Measurements from ENCODE around the gene STAC.
"Not testable (repeated sequence)": the region's sequence is repeated elsewhere in the genome, so short reads cannot be mapped to it uniquely, and the experiment has no call there.

The STAC gene

GRCh38 chr3:36562945-36563344 is 182.6 kb downstream of the STAC start:
- no peak for DNase-seq (ENCODE audit: low read depth in 1 of 2, low spot score in 1 of 2)

DNA sequence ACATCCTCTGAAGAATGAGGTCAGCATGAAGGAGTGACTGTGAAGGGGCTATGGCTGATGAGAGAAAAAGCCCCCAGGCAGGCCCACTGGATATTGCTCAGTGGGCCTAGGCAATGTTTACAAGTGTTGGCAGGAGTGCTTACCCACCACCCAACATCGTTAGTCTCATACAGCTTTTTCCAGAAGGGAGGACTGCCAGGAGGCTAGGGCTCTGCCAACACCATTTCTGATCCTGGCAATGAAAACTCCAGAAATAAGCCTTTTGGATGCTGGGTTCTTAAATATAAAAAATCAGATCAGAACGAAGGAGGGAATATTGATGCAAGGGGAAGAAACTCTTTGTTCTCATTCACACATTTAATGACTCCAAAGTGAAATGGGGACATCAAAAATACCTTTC is 194.9 kb downstream of the STAC start:
- no peak for DNase-seq (ENCODE audit: low read depth in 1 of 2, low spot score in 1 of 2)

DNA sequence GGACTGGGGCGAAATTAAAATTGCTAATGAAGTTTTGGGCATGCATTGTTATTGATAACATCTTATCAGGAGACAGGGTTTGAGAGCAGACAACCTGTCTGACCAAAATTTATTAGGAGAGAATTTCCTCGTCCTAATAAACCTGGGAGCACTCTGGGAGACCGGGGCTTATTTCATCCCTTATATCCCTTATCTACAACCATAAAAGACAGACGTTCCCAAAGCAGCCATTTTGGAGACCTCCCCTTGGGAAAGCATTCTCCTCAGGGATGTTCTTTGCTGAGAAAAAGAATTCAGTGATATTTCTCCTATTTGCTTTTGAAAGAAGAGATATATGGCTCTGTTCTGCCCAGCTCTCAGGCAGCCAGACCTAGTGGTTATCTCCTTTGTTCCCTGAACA is 198.1 kb downstream of the STAC start:
- not testable (repeated sequence) for DNase-seq (ENCODE audit: low read depth in 1 of 2, low spot score in 1 of 2)

DNA sequence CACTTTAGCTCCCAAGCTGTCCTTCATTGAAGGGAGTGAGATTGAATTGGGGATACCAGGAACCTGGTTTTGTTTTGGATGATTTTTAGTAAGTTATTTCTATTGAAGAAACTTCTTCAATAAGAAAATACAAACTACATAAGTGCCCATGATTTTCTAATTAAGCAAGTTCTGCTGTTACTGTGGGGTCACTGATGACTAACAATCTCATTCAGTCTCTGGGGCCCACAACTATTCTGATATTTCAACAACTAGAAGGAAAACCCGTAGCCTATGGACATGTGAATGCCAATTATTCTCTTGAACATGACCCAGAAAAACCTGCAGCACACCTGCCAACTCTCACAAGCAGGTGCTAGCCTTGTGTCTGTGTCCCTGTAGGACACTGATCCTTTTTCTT is 199.4 kb downstream of the STAC start:
- DNase-seq (ENCODE audit: low read depth in 1 of 2, low spot score in 1 of 2): no peak

DNA sequence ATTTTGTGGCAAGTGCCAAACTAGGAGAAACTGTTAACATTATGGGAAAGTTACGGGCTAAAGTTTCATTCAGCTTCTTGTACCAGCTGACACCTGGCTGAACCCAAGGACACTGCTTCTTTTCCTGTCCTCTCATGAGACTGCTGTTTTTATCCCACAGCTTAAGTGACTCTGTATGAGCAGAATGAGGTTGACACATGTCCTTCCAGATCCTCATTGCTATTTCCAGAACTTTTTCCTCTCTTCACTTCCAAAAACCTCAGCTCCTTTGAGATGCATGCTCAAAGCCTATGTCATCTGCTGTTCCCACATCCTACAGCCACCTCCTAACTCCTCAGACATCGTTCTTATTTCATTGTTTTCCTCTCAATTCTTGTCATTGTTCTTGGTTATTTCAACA is 200.4 kb downstream of the STAC start:
- DNase-seq (ENCODE audit: low read depth in 1 of 2, low spot score in 1 of 2): no peak

DNA sequence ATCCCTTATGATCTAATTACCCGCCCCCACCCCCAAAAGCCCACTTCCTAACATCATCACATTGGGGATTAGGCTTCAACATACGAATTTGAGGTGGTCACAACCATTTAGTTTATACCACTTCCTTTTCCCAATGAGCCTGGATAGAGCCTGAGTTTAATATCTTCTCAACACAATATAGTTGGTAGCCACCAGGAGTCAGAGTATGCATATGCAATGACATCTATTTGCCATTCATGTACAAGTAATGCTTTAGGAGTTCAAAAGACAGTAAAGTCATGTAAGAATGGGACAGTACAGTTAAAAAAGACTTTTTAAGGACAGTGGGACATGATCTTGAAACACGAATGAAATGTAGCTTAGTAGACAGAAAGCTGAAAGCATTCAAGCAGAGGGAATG is 211.7 kb downstream of the STAC start:
- no peak for DNase-seq (ENCODE audit: low read depth in 1 of 2, low spot score in 1 of 2)

- DNase-seq (ENCODE audit: low read depth in 1 of 2, low spot score in 1 of 2): no peak
Observed at GRCh38 chr3:36595511-36595910, 215.2 kb downstream of the STAC start.

GRCh38 chr3:36596419-36596818 is 216.1 kb downstream of the STAC start:
- DNase-seq (ENCODE audit: low read depth in 1 of 2, low spot score in 1 of 2): no peak

- DNase-seq (ENCODE audit: low read depth in 1 of 2, low spot score in 1 of 2): no peak
Observed at GRCh38 chr3:36597422-36597821, 217.1 kb downstream of the STAC start.
